GM21526 (cell line): ENCODE data around the gene BRCC3.

Source experiments
- ATAC-seq: cut with Tn5 transposase; IDR thresholded peaks from one replicate; pipeline ENCODE4 v1.9.1; 2021; ENCODE audit warnings: moderate library complexity; ENCODE audit not compliant: unreplicated experiment, low FRiP score

Gene BRCC3

GRCh38 chrX:155070975-155071693 is at the start of gene BRCC3, which contains the start of the genes CMC4 and MTCP1:
Gene BRCC3, plus strand, starts transcription at chrX:155071508. Its CDS starts 20 bp downstream, at chrX:155071528.
Gene CMC4, minus strand, starts transcription at chrX:155071136. Its CDS starts 7,113 bp downstream, at chrX:155064023.
Gene MTCP1, minus strand, starts transcription at chrX:155071136. Its CDS starts 5,126 bp downstream, at chrX:155066010.
- peak; percentile 84 for ATAC-seq

GRCh38 chrX:155022585-155022984 is 48.7 kb upstream of the BRCC3 start, which contains the start of gene F8:
Gene F8, minus strand, starts transcription at chrX:155022723. Its CDS starts 171 bp downstream, at chrX:155022552.
- no peak for ATAC-seq

GRCh38 chrX:155023907-155024833 is 47.1 kb upstream of the BRCC3 start:
- no peak for ATAC-seq

GRCh38 chrX:155026420-155026726 is 44.9 kb upstream of the BRCC3 start:
- no peak for ATAC-seq

GRCh38 chrX:155026727-155027508 is 44.4 kb upstream of the BRCC3 start, which contains the start of gene FUNDC2:
Gene FUNDC2, plus strand, starts transcription at chrX:155026844. Its CDS starts 95 bp downstream, at chrX:155026939.
- peak; percentile 87 for ATAC-seq

- ATAC-seq, result no peak
These were observed 43.7 kb upstream of the BRCC3 start for GRCh38 chrX:155027509-155028066.

- ATAC-seq, result no peak
These were observed 43.2 kb upstream of the BRCC3 start for GRCh38 chrX:155028129-155028528.

GRCh38 chrX:155028877-155029291 is 42.4 kb upstream of the BRCC3 start:
- no peak for ATAC-seq

GRCh38 chrX:155031657-155032056 is 39.7 kb upstream of the BRCC3 start:
- no peak for ATAC-seq

GRCh38 chrX:155035688-155036087 is 35.6 kb upstream of the BRCC3 start:
- no peak for ATAC-seq

- ATAC-seq, result no peak
These were observed 25.0 kb upstream of the BRCC3 start for GRCh38 chrX:155046129-155046810.

- no peak for ATAC-seq
These were observed 24.3 kb upstream of the BRCC3 start for GRCh38 chrX:155046811-155047528.

- ATAC-seq, result no peak
These were observed 22.2 kb upstream of the BRCC3 start for GRCh38 chrX:155048977-155049619.

GRCh38 chrX:155052738-155053498 is 18.4 kb upstream of the BRCC3 start:
- ATAC-seq, result no peak

GRCh38 chrX:155053656-155054055 is 17.7 kb upstream of the BRCC3 start:
- ATAC-seq, result no peak

GRCh38 chrX:155054255-155054654 is 17.1 kb upstream of the BRCC3 start:
- no peak for ATAC-seq

GRCh38 chrX:155055494-155055893 is 15.8 kb upstream of the BRCC3 start:
- no peak for ATAC-seq

GRCh38 chrX:155056471-155056870 is 14.8 kb upstream of the BRCC3 start:
- no peak for ATAC-seq
